Activated CD4-positive, alpha-beta T cell treated with anti-CD3 and anti-CD28 coated beads for 36 hours (primary cell): ENCODE data around the gene DMBT1. TPM values are rescaled to one million over a fixed set of nuclear protein-coding genes. Genes with fewer than 3 reads are reported as not detected.
A peak's percentile ranks its signal among the peaks of the same experiment; 100 is the strongest.

Source experiments
- ATAC-seq: fragments of 200-7000 bp; cut with Tn5 transposase; one replicate; pipeline ENCODE4 v1.10.0; 2021; ENCODE audit warnings: mild to moderate bottlenecking, moderate library complexity
- CTCF ChIA-PET: fragments of 350-600 bp; sonication (Branson Sonifier 250); formaldehyde crosslinking; loops from one replicate; lab custom pipeline; 2021; ENCODE audit warnings: antibody characterized with exemption; lab: Charles Lee
- POLR2A ChIA-PET: fragments of 350-600 bp; sonication (Branson Sonifier 250); formaldehyde crosslinking; loops from one replicate; lab custom pipeline; 2021; ENCODE audit warnings: antibody characterized with exemption, inconsistent platforms; lab: Charles Lee
- DNase-seq: peaks from one replicate; pipeline ENCODE4 v3.0.0-alpha.2; 2020
- H3K27ac Mint-ChIP-seq: one replicate; pipeline ENCODE4 v1.8.0; 2021; ENCODE audit warnings: mixed read lengths
- H3K27me3 Mint-ChIP-seq: one replicate; pipeline ENCODE4 v1.8.0; 2021; ENCODE audit warnings: mixed read lengths
- H3K36me3 Mint-ChIP-seq: one replicate; pipeline ENCODE4 v1.8.0; 2021; ENCODE audit warnings: low read depth, mixed read lengths
- H3K4me1 Mint-ChIP-seq: one replicate; pipeline ENCODE4 v1.8.0; 2021; ENCODE audit warnings: mixed read lengths
- H3K4me3 Mint-ChIP-seq: one replicate; pipeline ENCODE4 v1.8.0; 2021; ENCODE audit warnings: mild to moderate bottlenecking, moderate library complexity, mixed read lengths
- H3K9me3 Mint-ChIP-seq: one replicate; pipeline ENCODE4 v1.8.0; 2021; ENCODE audit warnings: low read depth, mixed read lengths
- intact Hi-C, 2 experiments: fragments of 100-400 bp; cut with DNase I in 1 of 2; cut with micrococcal nuclease in 1 of 2; formaldehyde crosslinking; loops; one replicate each; pipeline versions ENCODE4 v1.14.2 to v1.15.1; 2022 to 2024; cut with DNase I, micrococcal nuclease
- total RNA-seq, 2 experiments: library from RNA; stranded (reverse); gene quantifications; one replicate each; pipeline ENCODE4 v1.2.3, GENCODE V29; 2021

DMBT1 gene
- total RNA-seq, result not detected

DNA sequence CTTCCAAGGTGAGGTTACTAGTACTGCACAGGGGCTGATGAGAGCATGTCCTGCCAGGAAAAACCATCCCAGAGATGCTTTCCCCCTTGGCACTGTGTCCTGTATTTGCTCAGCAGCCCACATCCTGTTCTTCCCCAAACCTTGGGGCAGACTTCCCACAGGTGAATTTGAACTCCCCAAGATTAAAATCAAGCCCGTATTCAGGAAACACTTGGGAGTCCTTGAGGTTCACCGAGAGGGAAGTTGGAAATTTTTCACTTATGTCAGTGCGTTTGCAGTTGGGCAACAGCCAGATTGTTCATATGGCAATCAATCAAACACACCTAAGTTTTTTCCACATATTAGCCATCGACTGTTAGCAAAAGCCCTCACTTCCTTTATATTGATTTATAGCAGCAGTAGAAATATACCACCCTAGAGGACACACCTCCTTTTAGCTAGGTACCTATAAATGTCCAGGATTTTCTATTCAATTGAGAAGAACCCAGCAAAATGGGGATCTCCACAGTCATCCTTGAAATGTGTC lies at the start of gene DMBT1:
DMBT1 (plus strand) TSS at position 476 of the 526 bp plus-strand sequence; CDS start at position 493, 17 bp downstream.
- Mint-ChIP-seq H3K27me3 (peaks cover 3% of the 10 kb centered on the region), H3K36me3 (no peaks in the 10 kb centered on the region)

DNA sequence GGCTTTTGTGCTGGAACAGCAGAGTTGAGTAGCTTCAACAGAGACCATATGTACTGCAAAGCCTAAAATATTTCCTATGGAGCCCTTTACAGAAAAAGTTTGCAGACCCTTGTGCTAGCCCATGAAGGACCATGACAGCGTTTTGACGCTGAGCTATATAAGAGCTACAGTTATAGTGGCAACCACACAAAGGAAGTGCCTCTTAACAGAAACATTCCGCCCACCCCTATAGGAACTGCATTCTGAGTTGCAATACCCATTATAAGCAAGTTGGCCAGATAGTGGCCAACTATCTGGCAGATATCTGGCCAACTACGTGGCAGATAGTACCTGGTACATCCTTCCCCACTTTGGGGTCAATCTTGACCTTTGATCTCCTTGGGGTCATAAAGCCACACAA lies 47.5 kb upstream of the DMBT1 start:
- POLR2A ChIA-PET, result no interaction called here
- intact Hi-C loops, result loop anchor here in 1 of 2 experiments (5.0 kb wide), 1 partner anchor 54 kb away; no protein-coding TSS in a partner anchor
- H3K27me3 Mint-ChIP-seq, result no peaks in the 10 kb centered on the region
- H3K4me3 Mint-ChIP-seq, result no peak overlapping the region
- H3K9me3 Mint-ChIP-seq, result no peaks in the 10 kb centered on the region
- DNase-seq (no peak), ATAC-seq (no peak)
- CTCF ChIA-PET, result interaction anchor here (0.8 to 2.5 kb wide), 2 partner anchors 53 to 245 kb away, joined by 3 to 9 read pairs; no protein-coding TSS in a partner anchor
- peaks cover 16% of the 10 kb centered on the region for H3K4me1 Mint-ChIP-seq
- H3K36me3 Mint-ChIP-seq, result no peaks in the 10 kb centered on the region
- no peak overlapping the region for H3K27ac Mint-ChIP-seq

More for the DNA sequence above, at the start of gene DMBT1:
- DNase-seq (no peak), ATAC-seq (no peak)
- CTCF ChIA-PET, result no interaction called here
- Mint-ChIP-seq H3K9me3 (no peaks in the 10 kb centered on the region), H3K4me3 (no peak within 1 kb of the TSS), H3K4me1 (peaks cover 29% of the 10 kb centered on the region), H3K27ac (no peak within 1 kb of the TSS)
- POLR2A ChIA-PET, result interaction anchor here (0.5 to 0.6 kb wide), 2 partner anchors 736 to 1144 kb away, joined by 3 to 4 read pairs; no protein-coding TSS in a partner anchor
- intact Hi-C loops, result loop anchor here in 1 of 2 experiments (10.0 kb wide), 1 partner anchor 416 kb away; no protein-coding TSS in a partner anchor

- POLR2A ChIA-PET, result interaction anchor here (0.6 kb wide), 1 partner anchor 1387 kb away, joined by 6 read pairs; no protein-coding TSS in a partner anchor
- Mint-ChIP-seq H3K9me3 (no peaks in the 10 kb centered on the region), H3K27me3 (no peaks in the 10 kb centered on the region), H3K4me3 (no peak overlapping the region), H3K4me1 (peaks cover 16% of the 10 kb centered on the region), H3K36me3 (no peaks in the 10 kb centered on the region), H3K27ac (no peak overlapping the region)
- DNase-seq (no peak), ATAC-seq (no peak)
- intact Hi-C loops, result loop anchor here in 1 of 2 experiments (5.0 kb wide), 1 partner anchor 53 kb away; no protein-coding TSS in a partner anchor
- CTCF ChIA-PET, result interaction anchor here (1.5 kb wide), 1 partner anchor 34 kb away, joined by 5 read pairs; no protein-coding TSS in a partner anchor
These were observed 46.3 kb upstream of the DMBT1 start for GRCh38 chr10:122514045-122514840.

GRCh38 chr10:122515022-122515424 lies 45.5 kb upstream of the DMBT1 start:
- DNase-seq (no peak), ATAC-seq (no peak)
- no peaks in the 10 kb centered on the region for H3K27me3 Mint-ChIP-seq
- no peak overlapping the region for H3K4me3 Mint-ChIP-seq
- ChIA-PET POLR2A (no interaction called here), CTCF (interaction anchor here (1.4 to 1.5 kb wide), 2 partner anchors 34 to 51 kb away, joined by 5 to 6 read pairs; no protein-coding TSS in a partner anchor)
- no peaks in the 10 kb centered on the region for H3K9me3 Mint-ChIP-seq
- no peak overlapping the region for H3K27ac Mint-ChIP-seq
- H3K4me1 Mint-ChIP-seq, result peaks cover 16% of the 10 kb centered on the region
- H3K36me3 Mint-ChIP-seq, result no peaks in the 10 kb centered on the region
- intact Hi-C loops, result no loop called here

DNA sequence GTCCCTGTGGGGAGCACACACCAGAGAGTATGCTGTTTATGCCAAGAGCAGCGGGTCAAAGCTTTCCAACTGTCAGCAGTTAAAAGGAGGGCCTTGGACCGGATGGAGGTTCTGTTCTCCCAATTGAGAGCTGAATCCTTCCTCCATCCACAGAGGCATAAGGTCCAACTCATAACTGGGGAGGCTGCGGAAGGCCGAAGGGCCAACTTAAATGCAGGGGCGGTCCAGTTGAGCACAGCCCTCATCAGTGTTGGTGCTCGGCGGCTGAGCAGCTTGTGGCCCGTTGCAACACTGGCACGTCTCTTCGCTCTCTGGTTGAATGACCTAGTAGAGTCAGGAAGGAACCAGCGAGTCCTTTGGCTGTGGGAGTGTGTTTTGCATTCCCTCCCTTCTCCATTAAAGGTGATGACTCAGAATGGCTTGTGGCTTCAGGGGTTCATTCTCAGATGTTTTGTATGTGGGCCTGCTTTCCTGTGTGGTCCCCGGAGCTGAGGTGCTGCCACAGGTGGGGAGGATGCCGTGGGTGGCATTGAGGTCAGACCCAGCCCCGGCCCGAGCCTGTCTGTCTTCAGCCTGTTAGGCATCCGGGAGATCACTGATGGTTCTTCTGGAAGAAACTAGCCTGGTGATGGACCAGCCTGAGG lies 44.8 kb upstream of the DMBT1 start:
- ChIA-PET CTCF (interaction anchor here (1.4 to 1.5 kb wide), 2 partner anchors 33 to 50 kb away, joined by 5 to 6 read pairs; no protein-coding TSS in a partner anchor), POLR2A (no interaction called here)
- no peaks in the 10 kb centered on the region for H3K9me3 Mint-ChIP-seq
- H3K27ac Mint-ChIP-seq, result no peak overlapping the region
- peaks cover 16% of the 10 kb centered on the region for H3K4me1 Mint-ChIP-seq
- peak; percentile 69 for DNase-seq
- intact Hi-C loops, result no loop called here
- H3K4me3 Mint-ChIP-seq, result no peak overlapping the region
- no peaks in the 10 kb centered on the region for H3K36me3 Mint-ChIP-seq
- no peaks in the 10 kb centered on the region for H3K27me3 Mint-ChIP-seq
- ATAC-seq, result peak; percentile 85

DNA sequence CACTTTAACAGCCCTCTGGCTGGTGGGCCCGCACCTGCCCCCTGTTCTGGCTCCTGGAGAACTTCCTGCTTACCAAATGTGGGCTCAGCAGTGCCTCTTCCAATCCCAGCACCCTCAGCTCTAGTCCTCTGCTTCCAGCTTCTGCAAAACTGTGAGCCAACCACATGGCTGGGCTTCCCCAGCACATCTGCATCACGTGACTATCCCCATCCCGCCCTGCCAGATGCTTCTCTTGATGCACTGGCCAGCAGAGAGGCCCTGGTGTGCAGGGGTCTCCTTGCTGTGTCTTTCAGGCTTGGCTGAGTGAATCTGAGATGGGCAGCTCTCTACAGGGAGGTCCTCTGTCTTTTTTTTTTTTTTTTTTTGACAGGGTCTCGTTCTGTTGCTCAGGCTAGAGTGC lies 43.8 kb upstream of the DMBT1 start:
- Mint-ChIP-seq H3K9me3 (no peaks in the 10 kb centered on the region), H3K27me3 (no peaks in the 10 kb centered on the region), H3K4me1 (peaks cover 16% of the 10 kb centered on the region), H3K27ac (no peak overlapping the region), H3K36me3 (no peaks in the 10 kb centered on the region), H3K4me3 (no peak overlapping the region)
- ChIA-PET POLR2A (no interaction called here), CTCF (no interaction called here)
- no peak for ATAC-seq
- no peak for DNase-seq
- intact Hi-C loops, result no loop called here

DNA sequence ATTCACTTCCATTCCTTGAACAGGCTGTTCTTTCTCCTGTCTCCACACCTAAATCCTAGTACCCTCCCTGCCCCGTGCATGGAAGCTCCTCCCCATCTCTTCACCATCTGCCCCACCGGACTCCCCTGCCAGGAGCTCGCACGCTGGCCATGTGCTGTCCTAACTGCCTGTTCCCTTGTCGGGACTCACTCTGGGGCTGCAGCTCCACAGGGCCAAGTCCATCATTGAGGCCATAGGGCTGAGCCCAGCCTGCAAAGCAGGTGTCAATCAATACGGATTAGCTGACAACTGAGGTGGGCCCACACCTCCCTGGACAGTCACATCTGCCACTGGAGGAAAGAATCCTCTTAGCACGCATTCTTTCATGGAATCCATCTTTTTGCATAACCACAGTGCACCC lies 41.4 kb upstream of the DMBT1 start:
- ChIA-PET POLR2A (no interaction called here), CTCF (interaction anchor here (0.6 kb wide), 1 partner anchor 32 kb away, joined by 3 read pairs; no protein-coding TSS in a partner anchor)
- H3K27me3 Mint-ChIP-seq, result no peaks in the 10 kb centered on the region
- intact Hi-C loops, result no loop called here
- ATAC-seq (no peak), DNase-seq (no peak)
- H3K36me3 Mint-ChIP-seq, result no peaks in the 10 kb centered on the region
- H3K27ac Mint-ChIP-seq, result no peak overlapping the region
- no peaks in the 10 kb centered on the region for H3K9me3 Mint-ChIP-seq
- H3K4me3 Mint-ChIP-seq, result no peak overlapping the region
- H3K4me1 Mint-ChIP-seq, result peaks cover 16% of the 10 kb centered on the region

DNA sequence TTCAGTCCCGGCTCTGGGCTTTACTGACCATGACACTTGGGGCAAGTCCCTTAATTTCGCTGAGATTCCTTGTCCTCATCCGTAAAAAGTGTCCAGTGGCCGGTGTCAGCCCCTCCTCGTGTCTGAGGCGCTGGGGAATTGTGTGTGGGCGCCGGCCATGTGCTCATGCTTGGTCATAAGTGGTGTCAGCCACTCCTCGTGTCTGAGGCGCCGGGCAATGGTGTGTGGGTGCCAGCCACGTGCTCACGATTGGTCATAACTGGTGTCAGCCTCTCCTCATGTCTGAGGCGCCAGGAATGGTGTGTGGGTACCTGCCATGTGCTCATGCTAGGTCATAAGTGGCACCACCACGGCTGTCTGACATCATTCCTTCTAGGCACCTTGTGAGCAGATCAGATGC lies 40.7 kb upstream of the DMBT1 start:
- ATAC-seq (no peak), DNase-seq (no peak)
- H3K27me3 Mint-ChIP-seq, result no peaks in the 10 kb centered on the region
- H3K4me1 Mint-ChIP-seq, result peaks cover 16% of the 10 kb centered on the region
- no peak overlapping the region for H3K4me3 Mint-ChIP-seq
- POLR2A ChIA-PET, result no interaction called here
- intact Hi-C loops, result no loop called here
- H3K9me3 Mint-ChIP-seq, result no peaks in the 10 kb centered on the region
- no peak overlapping the region for H3K27ac Mint-ChIP-seq
- H3K36me3 Mint-ChIP-seq, result no peaks in the 10 kb centered on the region
- CTCF ChIA-PET, result no interaction called here

DNA sequence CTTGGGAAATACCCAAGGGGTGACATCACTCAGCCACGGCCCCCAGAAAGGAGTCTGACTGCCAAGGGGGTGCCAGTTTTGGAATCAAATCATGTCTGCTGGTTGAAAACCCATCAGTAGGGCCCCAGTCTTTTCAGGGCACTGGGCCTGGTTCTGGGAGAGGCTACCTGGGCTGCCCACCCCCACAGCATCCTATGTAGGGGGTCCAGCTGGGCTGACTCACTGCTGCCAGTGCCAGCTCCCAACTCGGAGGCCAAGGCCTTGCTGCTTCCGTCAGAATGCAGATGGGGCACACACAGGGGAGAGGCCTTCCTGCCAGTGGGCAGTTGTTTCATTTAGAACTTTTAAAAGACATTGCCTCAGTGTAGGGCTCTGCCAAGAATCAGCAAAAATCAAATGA lies 39.5 kb upstream of the DMBT1 start:
- H3K9me3 Mint-ChIP-seq, result no peaks in the 10 kb centered on the region
- intact Hi-C loops, result no loop called here
- H3K36me3 Mint-ChIP-seq, result no peaks in the 10 kb centered on the region
- H3K27me3 Mint-ChIP-seq, result no peaks in the 10 kb centered on the region
- peaks cover 9% of the 10 kb centered on the region for H3K4me1 Mint-ChIP-seq
- ATAC-seq (no peak), DNase-seq (no peak)
- CTCF ChIA-PET, result interaction anchor here (0.6 to 1.1 kb wide), 2 partner anchors 24 to 44 kb away, joined by 3 to 4 read pairs; no protein-coding TSS in a partner anchor
- no peak overlapping the region for H3K4me3 Mint-ChIP-seq
- no peak overlapping the region for H3K27ac Mint-ChIP-seq
- POLR2A ChIA-PET, result no interaction called here

- DNase-seq (no peak), ATAC-seq (no peak)
- H3K27ac Mint-ChIP-seq, result no peak overlapping the region
- no peaks in the 10 kb centered on the region for H3K4me1 Mint-ChIP-seq
- H3K9me3 Mint-ChIP-seq, result no peaks in the 10 kb centered on the region
- no peaks in the 10 kb centered on the region for H3K36me3 Mint-ChIP-seq
- CTCF ChIA-PET, result interaction anchor here (1.3 to 1.6 kb wide), 2 partner anchors 39 to 40 kb away, joined by 3 to 4 read pairs; no protein-coding TSS in a partner anchor
- H3K4me3 Mint-ChIP-seq, result no peak overlapping the region
- intact Hi-C loops, result loop anchor here in 1 of 2 experiments (1.0 kb wide), 1 partner anchor 40 kb away; no protein-coding TSS in a partner anchor
- POLR2A ChIA-PET, result no interaction called here
- H3K27me3 Mint-ChIP-seq, result no peaks in the 10 kb centered on the region
These were observed 35.7 kb upstream of the DMBT1 start for GRCh38 chr10:122524811-122525210.

DNA sequence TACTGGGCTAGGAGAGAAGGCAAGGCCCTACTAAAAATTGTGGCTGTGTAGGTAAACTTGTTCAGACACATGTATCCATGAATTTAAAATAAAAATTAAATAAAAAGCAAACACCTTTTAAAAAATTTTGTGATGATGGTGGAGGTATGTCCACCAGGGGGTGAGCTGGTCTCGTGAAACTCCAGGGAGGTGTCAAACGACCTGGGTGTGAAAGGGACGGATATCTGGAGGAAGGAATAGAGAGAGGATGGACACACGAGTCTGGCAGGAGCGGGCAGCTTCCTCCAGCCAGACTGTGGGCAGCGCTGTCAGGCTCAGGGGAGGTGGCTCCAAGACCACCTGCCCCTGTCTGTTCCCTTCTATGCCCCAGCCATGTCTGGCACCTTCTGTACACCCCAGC lies 34.8 kb upstream of the DMBT1 start:
- Mint-ChIP-seq H3K27ac (no peak overlapping the region), H3K36me3 (no peaks in the 10 kb centered on the region), H3K4me3 (no peak overlapping the region), H3K27me3 (peaks cover 4% of the 10 kb centered on the region), H3K4me1 (no peaks in the 10 kb centered on the region), H3K9me3 (no peaks in the 10 kb centered on the region)
- intact Hi-C loops, result loop anchor here in 1 of 2 experiments (1.0 kb wide), 1 partner anchor 40 kb away; no protein-coding TSS in a partner anchor
- no peak for ATAC-seq
- ChIA-PET POLR2A (no interaction called here), CTCF (interaction anchor here (0.6 to 1.3 kb wide), 4 partner anchors 20 to 183 kb away, joined by 3 to 4 read pairs (median 3); no protein-coding TSS in a partner anchor)
- DNase-seq, result peak; percentile 26
